Measurements from ENCODE around the gene UBAC2.

Gene UBAC2

DNA sequence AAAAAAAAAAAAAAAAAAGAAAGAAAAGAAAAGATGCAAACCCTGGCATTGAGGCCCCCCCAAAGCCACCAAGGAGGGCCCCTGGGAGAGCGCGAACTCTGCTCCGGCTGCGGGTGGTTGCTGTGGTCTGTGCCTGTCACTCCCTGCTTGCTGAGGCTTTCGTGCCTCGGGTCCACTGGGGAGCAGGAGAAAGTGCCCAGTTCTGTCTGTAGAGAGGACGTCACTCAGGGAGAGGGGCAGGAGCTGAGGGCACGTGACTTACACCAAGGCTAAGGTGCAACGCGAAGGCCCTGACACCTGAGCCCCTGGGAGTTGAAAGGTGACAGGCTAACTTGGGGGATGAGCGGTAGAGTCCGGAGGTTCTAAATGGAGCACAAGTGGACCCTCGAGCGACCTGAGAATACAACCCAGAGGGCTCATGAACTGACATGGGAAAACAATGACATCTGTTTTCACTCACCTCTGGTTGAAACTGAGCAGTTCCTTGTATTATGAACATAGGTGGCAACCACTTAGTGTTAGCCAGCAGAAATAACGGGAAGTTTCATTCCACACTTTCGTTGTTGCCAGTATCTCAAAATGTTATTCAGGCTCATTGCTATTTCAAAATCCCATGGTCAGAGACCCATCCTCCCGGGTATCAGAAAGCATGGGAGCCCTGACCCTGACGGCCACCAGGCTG, 231.4 kb downstream of the UBAC2 start:
- peak; percentile 29 for DNase-seq (ENCODE audit: low read depth)
- H3K4me3 ChIP-seq (ENCODE audit: low read length) = peak overlapping the region; percentile 43; the same call in 1 of the 2 replicates
- TF ChIP-seq, protein P1, sequence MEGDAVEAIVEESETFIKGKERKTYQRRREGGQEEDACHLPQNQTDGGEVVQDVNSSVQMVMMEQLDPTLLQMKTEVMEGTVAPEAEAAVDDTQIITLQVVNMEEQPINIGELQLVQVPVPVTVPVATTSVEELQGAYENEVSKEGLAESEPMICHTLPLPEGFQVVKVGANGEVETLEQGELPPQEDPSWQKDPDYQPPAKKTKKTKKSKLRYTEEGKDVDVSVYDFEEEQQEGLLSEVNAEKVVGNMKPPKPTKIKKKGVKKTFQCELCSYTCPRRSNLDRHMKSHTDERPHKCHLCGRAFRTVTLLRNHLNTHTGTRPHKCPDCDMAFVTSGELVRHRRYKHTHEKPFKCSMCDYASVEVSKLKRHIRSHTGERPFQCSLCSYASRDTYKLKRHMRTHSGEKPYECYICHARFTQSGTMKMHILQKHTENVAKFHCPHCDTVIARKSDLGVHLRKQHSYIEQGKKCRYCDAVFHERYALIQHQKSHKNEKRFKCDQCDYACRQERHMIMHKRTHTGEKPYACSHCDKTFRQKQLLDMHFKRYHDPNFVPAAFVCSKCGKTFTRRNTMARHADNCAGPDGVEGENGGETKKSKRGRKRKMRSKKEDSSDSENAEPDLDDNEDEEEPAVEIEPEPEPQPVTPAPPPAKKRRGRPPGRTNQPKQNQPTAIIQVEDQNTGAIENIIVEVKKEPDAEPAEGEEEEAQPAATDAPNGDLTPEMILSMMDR (conservative IDR thresholded peaks at IDR 0.05; ENCODE audit: low read length) = no peak

DNA sequence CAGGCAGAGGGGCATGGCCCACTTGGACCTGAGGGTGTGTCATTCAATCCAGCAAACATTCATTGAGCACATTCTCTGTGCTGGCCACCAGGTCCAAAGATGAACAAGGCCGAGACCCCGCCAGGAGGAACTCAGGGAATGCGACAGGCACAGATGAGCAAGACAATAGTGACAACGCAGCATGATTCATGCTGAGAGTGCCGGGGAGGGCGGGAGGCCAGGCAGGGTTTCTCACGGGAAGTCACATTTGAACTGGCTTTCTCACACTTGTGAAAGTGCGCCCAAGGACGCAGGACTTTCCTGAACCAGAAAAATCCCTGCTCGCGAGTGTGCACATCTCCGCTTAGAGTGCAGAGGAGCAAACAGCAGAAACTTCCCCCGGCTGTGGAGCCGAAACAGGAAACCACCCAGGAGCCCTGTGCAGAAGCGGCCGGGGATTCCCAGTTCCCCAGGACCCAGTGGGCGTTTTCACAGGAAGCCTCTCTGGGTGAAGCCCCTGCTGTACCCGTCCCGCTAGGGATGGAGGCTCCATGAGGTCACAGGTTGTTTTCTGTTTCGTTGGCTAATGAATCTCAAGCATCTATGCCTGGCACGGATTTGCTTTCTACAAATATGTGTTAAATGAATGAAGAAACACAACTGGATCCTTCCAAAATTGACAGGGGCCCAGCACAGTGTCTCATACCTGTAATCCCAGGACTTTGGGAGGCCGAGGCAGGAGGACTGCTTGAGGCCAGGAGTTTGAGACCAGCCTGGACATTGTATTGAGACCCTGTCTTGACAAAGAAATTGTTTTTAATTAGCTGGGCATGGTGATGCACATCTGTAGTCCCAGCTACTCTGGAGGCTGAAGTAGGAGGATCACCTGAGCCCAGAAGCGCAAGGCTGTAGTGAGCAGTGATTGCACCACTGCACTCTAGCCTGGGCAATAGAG, 232.2 kb downstream of the UBAC2 start:
- peak overlapping the region; percentile 43 for H3K4me3 ChIP-seq (ENCODE audit: low read length)
- peak; percentile 78 for DNase-seq (ENCODE audit: low read depth)
- TF ChIP-seq, protein P1 (conservative IDR thresholded peaks at IDR 0.05; ENCODE audit: low read length) = no peak

DNA sequence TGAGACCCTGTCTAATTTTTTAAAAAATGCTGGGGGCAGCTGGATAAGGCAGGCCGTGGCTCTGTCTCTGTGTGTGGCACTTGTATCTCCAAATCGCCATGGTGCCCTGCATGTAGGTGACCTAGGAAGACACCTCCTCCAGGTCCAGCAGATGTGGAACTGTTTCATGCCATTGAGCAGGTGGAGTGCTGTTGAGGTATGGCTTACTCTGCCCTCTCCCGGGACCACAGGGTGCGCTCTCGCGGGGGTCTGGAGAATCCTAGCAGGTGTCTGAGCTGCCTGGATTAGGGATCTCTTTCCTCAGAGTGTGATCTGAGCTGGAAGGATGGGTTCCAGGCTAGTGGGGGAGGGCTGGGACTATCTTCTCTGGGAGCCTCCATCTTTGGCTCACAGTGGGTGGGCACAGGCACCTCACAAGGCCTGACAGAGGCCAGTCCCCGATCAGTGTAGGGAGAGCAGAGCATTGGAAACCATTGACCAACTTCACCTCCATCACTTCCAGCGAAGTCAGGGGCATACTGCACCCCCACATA, 233.0 kb downstream of the UBAC2 start:
- H3K4me3 ChIP-seq (ENCODE audit: low read length) = no peak overlapping the region
- TF ChIP-seq, protein P1 (conservative IDR thresholded peaks at IDR 0.05; ENCODE audit: low read length) = no peak
- no peak for DNase-seq (ENCODE audit: low read depth)

DNA sequence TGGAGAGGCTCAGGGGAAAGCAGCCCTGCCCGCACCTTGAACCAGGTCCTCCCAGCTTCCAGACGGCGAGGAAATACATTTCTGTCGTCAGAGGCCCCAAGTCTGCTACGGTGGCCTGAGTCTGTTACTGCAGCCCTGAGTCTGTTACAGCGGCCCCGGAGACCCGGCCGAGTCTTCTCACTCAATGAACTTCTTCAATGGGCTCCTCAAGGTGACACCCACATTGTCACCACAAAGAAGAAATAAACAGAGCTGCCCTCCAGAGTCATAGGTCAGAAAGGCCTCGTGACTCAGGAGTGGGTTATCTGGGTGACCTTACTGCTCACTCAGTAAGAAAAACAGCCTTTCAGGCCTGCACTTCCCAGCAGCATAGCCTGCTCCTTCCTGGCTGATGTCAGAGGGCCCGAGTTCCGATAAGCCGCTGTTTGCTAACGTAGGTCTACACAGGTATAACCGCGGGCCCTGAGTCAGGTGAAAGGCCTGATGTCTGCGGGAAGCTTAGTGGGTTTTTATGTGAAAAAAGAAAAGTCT, 233.7 kb downstream of the UBAC2 start:
- no peak overlapping the region for H3K4me3 ChIP-seq (ENCODE audit: low read length)
- no peak for DNase-seq (ENCODE audit: low read depth)
- TF ChIP-seq, protein P1 (conservative IDR thresholded peaks at IDR 0.05; ENCODE audit: low read length) = no peak

DNA sequence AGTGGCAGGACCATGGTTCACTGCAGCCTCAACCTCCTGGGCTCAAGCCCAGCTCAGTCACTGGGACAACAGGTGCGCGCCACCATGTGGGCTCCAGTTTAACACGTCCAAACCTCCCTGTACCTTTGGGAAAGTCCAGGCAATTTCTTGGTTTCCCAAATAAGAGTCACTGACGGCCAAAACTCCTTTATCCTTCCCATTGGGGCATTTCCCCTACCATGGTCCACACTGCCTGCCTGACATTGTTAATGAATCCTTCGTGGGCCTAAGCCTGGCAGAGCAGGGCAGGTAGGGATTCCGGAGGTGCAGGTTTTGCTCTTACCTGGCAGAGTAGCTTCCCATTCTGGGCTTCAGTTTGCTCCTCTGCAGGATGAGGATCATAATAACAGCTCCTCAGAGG, 234.5 kb downstream of the UBAC2 start:
- no peak for DNase-seq (ENCODE audit: low read depth)
- H3K4me3 ChIP-seq (ENCODE audit: low read length) = no peak overlapping the region
- TF ChIP-seq, protein P1 (conservative IDR thresholded peaks at IDR 0.05; ENCODE audit: low read length) = no peak

DNA sequence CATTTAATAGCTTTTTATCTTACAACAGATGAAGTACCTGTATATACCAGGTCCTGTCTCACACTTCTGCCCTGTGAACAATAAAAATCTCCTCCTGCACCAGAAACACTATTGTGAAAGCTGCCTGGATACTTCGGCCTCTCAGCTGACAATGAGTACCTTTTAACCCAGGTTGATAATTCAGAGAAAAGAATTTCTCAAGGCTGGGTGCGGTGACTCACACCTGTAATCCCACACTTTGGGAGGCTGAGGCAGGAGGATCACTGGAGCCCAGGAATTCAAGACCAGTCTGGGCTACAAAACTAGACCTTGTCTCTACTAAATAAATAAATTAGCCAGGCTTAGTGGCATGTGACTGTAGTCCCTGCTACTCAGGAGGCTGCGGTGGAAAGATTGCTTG, 235.3 kb downstream of the UBAC2 start:
- TF ChIP-seq, protein P1 (conservative IDR thresholded peaks at IDR 0.05; ENCODE audit: low read length) = no peak
- DNase-seq (ENCODE audit: low read depth) = no peak

More for the DNA sequence above, 235.3 kb downstream of the UBAC2 start:
- no peak overlapping the region for H3K4me3 ChIP-seq (ENCODE audit: low read length)

Measured in AG10803 (cell line).